MM.1S (cell line): ENCODE data around the gene HMGB3.

Experiments
- DNase-seq: peaks from one replicate; pipeline ENCODE4 v3.0.0-alpha.2; 2015
- H2AFZ ChIP-seq: fragments of 300-600 bp; sonication (generic); 2 replicates; pipeline ENCODE4 v1.6.0; 2016; ENCODE audit warnings: antibody characterized with exemption, low read length
- H3F3A ChIP-seq: fragments of 300-600 bp; sonication (generic); 2 replicates; pipeline ENCODE4 v1.6.1; 2016; ENCODE audit warnings: mild to moderate bottlenecking, antibody characterized with exemption, low read length, moderate library complexity, mixed read lengths; ENCODE audit not compliant: insufficient read depth
- H3K27ac ChIP-seq: fragments of 300-600 bp; sonication (generic); 2 replicates; pipeline ENCODE4 v1.5.1; 2016; ENCODE audit warnings: mild to moderate bottlenecking, low read length
- H3K27me3 ChIP-seq: fragments of 300-600 bp; sonication (generic); replicated peaks from 2 replicates; pipeline ENCODE4 v1.6.0; 2016; ENCODE audit warnings: low read length; ENCODE audit not compliant: insufficient read depth
- H3K36me3 ChIP-seq: fragments of 300-600 bp; sonication (generic); replicated peaks from 2 replicates; pipeline ENCODE4 v1.6.1; 2016; ENCODE audit warnings: mild to moderate bottlenecking, low read length, mixed read lengths; ENCODE audit not compliant: insufficient read depth
- H3K4me1 ChIP-seq: fragments of 300-600 bp; sonication (generic); 2 replicates; pipeline ENCODE4 v1.6.1; 2016; ENCODE audit warnings: low read length, mixed read lengths
- H3K4me2 ChIP-seq: fragments of 300-600 bp; sonication (generic); 2 replicates; pipeline ENCODE4 v1.6.0; 2016; ENCODE audit warnings: low read depth, low read length
- H3K4me3 ChIP-seq: fragments of 300-600 bp; sonication (generic); 2 replicates; pipeline ENCODE4 v1.5.1; 2016; ENCODE audit warnings: low read length, mixed read lengths
- H3K79me2 ChIP-seq: fragments of 300-600 bp; sonication (generic); 2 replicates; pipeline ENCODE4 v1.6.1; 2016; ENCODE audit warnings: mixed run types, low read length, mixed read lengths
- H3K9ac ChIP-seq: fragments of 300-600 bp; sonication (generic); 2 replicates; pipeline ENCODE4 v1.6.1; 2016; ENCODE audit warnings: low read length, mixed read lengths
- H3K9me2 ChIP-seq: fragments of 300-600 bp; sonication (generic); replicated peaks from 2 replicates; pipeline ENCODE4 v1.6.1; 2016; ENCODE audit warnings: mild to moderate bottlenecking, low read length, mixed read lengths; ENCODE audit not compliant: insufficient read depth
- H3K9me3 ChIP-seq: fragments of 300-600 bp; sonication (generic); replicated peaks from 2 replicates; pipeline ENCODE4 v1.6.1; 2016; ENCODE audit warnings: mild to moderate bottlenecking, low read length, mixed read lengths; ENCODE audit not compliant: insufficient read depth
- H4K20me1 ChIP-seq: fragments of 300-600 bp; sonication (generic); 2 replicates; pipeline ENCODE4 v1.6.1; 2016; ENCODE audit warnings: mild to moderate bottlenecking, low read length, moderate library complexity, mixed read lengths; ENCODE audit not compliant: insufficient read depth
- CTCF ChIP-seq: fragments of 300-600 bp; sonication (generic); IDR thresholded peaks from 2 replicates; pipeline ENCODE4 v1.5.1; 2016; ENCODE audit warnings: antibody characterized with exemption, low read length, mixed read lengths
- EZH2 ChIP-seq: fragments of 300-600 bp; sonication (generic); optimal IDR thresholded peaks from 2 replicates; pipeline ENCODE3; 2017; ENCODE audit warnings: low read depth, mild to moderate bottlenecking, antibody characterized with exemption, low read length, mixed read lengths
- EZH2phosphoT487 ChIP-seq: fragments of 300-600 bp; sonication (generic); IDR thresholded peaks from 2 replicates; pipeline ENCODE4 v1.6.1; 2018; ENCODE audit warnings: antibody characterized with exemption, low read length

Gene HMGB3

DNA sequence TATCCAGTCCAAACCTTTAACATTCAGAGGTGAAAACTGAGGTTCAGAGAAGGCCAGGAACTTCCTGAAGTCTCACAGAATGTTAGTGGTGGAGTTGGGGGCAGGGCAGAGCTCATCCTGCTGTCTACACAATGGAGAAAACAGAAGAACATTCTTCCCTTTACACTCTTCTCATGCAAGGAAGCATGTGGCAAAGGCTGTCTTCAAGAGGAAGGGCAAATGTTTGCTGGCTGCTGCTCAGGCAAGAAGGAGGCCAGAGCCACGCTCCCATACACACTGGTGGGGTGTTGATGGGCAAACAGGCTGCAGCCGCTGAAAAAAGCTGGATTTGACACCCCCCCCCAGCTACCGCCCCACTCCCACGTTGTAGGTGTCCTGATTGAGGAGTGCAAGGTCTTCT, 32.5 kb downstream of the HMGB3 start:
- no peaks in the 10 kb centered on the region for H3K36me3 ChIP-seq
- no peaks in the 10 kb centered on the region for H3K4me1 ChIP-seq
- H3K9ac ChIP-seq, result no peak overlapping the region
- no peaks in the 10 kb centered on the region for H3K27me3 ChIP-seq
- H3K27ac ChIP-seq, result no peak overlapping the region
- H3K9me2 ChIP-seq, result no peaks in the 10 kb centered on the region
- no peak for TF ChIP-seq CTCF
- no peak for TF ChIP-seq EZH2
- TF ChIP-seq EZH2phosphoT487, result no peak
- no peak overlapping the region for H3K4me3 ChIP-seq
- H2AFZ ChIP-seq, result no peak overlapping the region
- H3K4me2 ChIP-seq, result no peak overlapping the region
- H3K79me2 ChIP-seq, result no peaks in the 10 kb centered on the region
- no peaks in the 10 kb centered on the region for H4K20me1 ChIP-seq
- DNase-seq, result no peak
- no peaks in the 10 kb centered on the region for H3F3A ChIP-seq
- no peaks in the 10 kb centered on the region for H3K9me3 ChIP-seq

DNA sequence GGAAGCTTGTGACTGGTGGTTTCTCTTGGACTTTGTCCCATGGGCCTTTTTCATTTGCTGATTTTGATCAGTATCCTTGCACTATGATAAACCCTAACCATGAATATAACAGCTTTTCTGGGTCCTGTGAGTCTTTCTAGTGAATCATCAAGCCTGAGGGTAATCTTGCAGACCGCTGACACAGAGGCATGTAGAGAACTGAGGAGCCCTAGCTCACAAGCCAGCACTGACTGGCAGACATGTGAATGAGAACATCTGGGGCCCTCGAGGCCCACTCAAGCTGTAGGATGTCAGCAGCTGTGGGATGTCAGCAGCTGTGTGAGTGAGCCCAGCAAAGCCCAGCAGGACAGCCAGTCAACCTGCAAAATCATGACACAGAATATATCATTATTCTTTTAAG, 36.7 kb downstream of the HMGB3 start:
- Histone ChIP-seq H3K27me3 (no peaks in the 10 kb centered on the region), H3K4me1 (no peaks in the 10 kb centered on the region), H3K4me3 (no peak overlapping the region), H2AFZ (no peak overlapping the region), H3K9me2 (no peaks in the 10 kb centered on the region), H3K4me2 (no peak overlapping the region), H3K9me3 (no peaks in the 10 kb centered on the region), H3K9ac (no peak overlapping the region), H3F3A (no peaks in the 10 kb centered on the region), H3K36me3 (no peaks in the 10 kb centered on the region), H3K27ac (no peak overlapping the region), H4K20me1 (no peaks in the 10 kb centered on the region), H3K79me2 (no peaks in the 10 kb centered on the region)
- no peak for TF ChIP-seq EZH2phosphoT487
- TF ChIP-seq CTCF, result no peak
- no peak for TF ChIP-seq EZH2
- DNase-seq, result no peak

GRCh38 chrX:151030845-151031244, 47.7 kb downstream of the HMGB3 start:
- Histone ChIP-seq H2AFZ (no peak overlapping the region), H3K9ac (no peak overlapping the region), H3K36me3 (no peaks in the 10 kb centered on the region), H3K9me2 (no peaks in the 10 kb centered on the region), H3K4me1 (no peaks in the 10 kb centered on the region), H3K79me2 (no peaks in the 10 kb centered on the region), H3F3A (no peaks in the 10 kb centered on the region), H3K27ac (no peak overlapping the region), H3K4me2 (no peak overlapping the region), H3K9me3 (no peaks in the 10 kb centered on the region), H4K20me1 (no peaks in the 10 kb centered on the region), H3K4me3 (no peak overlapping the region), H3K27me3 (no peaks in the 10 kb centered on the region)
- no peak for DNase-seq
- no peak for TF ChIP-seq CTCF
- no peak for TF ChIP-seq EZH2
- no peak for TF ChIP-seq EZH2phosphoT487
